Calu3 (cell line): ENCODE data around the gene ITGB2. TPM values are rescaled to one million over a fixed set of nuclear protein-coding genes. Genes with fewer than 3 reads are reported as not detected.

Source experiments
- BruUV-seq: library from RNA; stranded (reverse); fragments of 400-500 nt; replicated peaks from 2 replicates; lab custom pipeline; 2021; lab: Mats Ljungman, UMichigan
- CTCF ChIA-PET: fragments of 300-600 bp; sonication (Branson Sonifier 250); formaldehyde crosslinking; loops from one replicate; lab custom pipeline; 2022; ENCODE audit warnings: antibody characterized with exemption; lab: Charles Lee
- DNase-seq: peaks from one replicate; pipeline ENCODE4 v3.0.0; 2022
- H3K27ac Mint-ChIP-seq: one replicate; pipeline ENCODE4 v1.8.0; 2022; ENCODE audit warnings: mixed read lengths; ENCODE audit not compliant: unreplicated experiment
- H3K27me3 Mint-ChIP-seq: one replicate; pipeline ENCODE4 v1.8.0; 2022; ENCODE audit warnings: mixed read lengths; ENCODE audit not compliant: unreplicated experiment
- H3K36me3 Mint-ChIP-seq: one replicate; pipeline ENCODE4 v1.8.0; 2022; ENCODE audit warnings: mild to moderate bottlenecking, moderate library complexity, mixed read lengths; ENCODE audit not compliant: insufficient read depth, unreplicated experiment
- H3K4me1 Mint-ChIP-seq: one replicate; pipeline ENCODE4 v1.8.0; 2022; ENCODE audit warnings: mild to moderate bottlenecking, low read depth, mixed read lengths; ENCODE audit not compliant: unreplicated experiment
- H3K4me3 Mint-ChIP-seq: one replicate; pipeline ENCODE4 v1.8.0; 2022; ENCODE audit warnings: mild to moderate bottlenecking, low read depth, moderate library complexity, mixed read lengths; ENCODE audit not compliant: unreplicated experiment
- H3K9me3 Mint-ChIP-seq: one replicate; pipeline ENCODE4 v1.8.0; 2022; ENCODE audit warnings: low read depth, mixed read lengths; ENCODE audit not compliant: unreplicated experiment
- CTCF ChIP-seq: fragments of 200-600 bp; IDR thresholded peaks from one replicate; pipeline ENCODE4 v1.8.0; 2022; ENCODE audit warnings: antibody characterized with exemption; ENCODE audit not compliant: unreplicated experiment
- intact Hi-C: fragments of 100-400 bp; cut with micrococcal nuclease; formaldehyde crosslinking; loops from one replicate; pipeline ENCODE4 v1.10.0; 2022; ENCODE audit not compliant: unreplicated experiment
- total RNA-seq: library from RNA; stranded (reverse); gene quantifications from 2 replicates; pipeline ENCODE4 v1.2.3, GENCODE V29; 2022

Gene ITGB2
- total RNA-seq, 1 experiment from 2014 or later: 0.42 TPM

DNA sequence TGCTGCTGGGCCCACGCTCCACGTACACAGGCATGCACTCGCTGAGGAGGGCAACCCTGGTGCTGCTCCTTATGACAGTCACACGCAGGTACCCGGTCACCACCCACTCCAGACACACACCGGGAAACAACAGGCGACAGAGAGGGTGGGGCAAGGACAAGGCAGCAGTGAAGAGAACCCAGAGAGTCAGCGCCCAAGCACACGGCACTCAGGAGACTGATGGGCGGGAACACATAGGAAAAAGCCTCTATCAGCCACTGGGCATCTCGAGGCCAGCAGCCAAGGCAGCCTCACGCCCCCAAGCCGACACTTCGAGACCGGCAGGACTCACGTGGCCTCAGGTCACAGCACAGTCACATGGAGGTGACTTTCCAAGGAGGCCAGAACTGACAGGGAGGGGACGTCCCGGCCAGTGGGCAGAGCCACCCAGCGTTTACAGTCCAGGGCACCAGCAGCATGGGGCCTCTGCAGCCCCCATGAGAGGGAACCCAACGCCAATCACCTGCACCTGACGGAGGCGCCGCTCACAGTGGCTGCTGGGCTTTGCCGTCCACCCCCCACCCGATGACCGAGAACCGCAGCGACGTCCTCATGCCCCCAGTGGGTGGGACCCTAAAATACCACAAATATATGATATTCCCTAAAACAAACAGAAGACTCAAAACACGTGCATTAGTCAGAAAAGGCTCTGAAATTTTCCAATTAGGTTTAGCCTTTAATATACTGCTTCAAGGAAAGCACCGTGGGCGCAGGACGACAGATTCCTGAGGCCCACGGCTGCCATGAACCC, 66.9 kb downstream of the ITGB2 start:
- peaks cover 18% of the 10 kb centered on the region for H3K36me3 Mint-ChIP-seq
- TF ChIP-seq CTCF: no peak
- no peaks in the 10 kb centered on the region for H3K4me1 Mint-ChIP-seq
- CTCF ChIA-PET: interaction anchor here (0.7 kb wide), 1 partner anchor 38 kb away, joined by 8 read pairs; no protein-coding TSS in a partner anchor
- intact Hi-C loops: no loop called here
- no peak overlapping the region for H3K27ac Mint-ChIP-seq
- H3K4me3 Mint-ChIP-seq: no peak overlapping the region
- no peaks in the 10 kb centered on the region for H3K9me3 Mint-ChIP-seq
- no peak for DNase-seq
- no TSS peak for BruUV-seq
- H3K27me3 Mint-ChIP-seq: no peaks in the 10 kb centered on the region

GRCh38 chr21:44850905-44851657, 69.6 kb downstream of the ITGB2 start:
- H3K27ac Mint-ChIP-seq: no peak overlapping the region
- H3K4me1 Mint-ChIP-seq: no peaks in the 10 kb centered on the region
- H3K36me3 Mint-ChIP-seq: peaks cover 21% of the 10 kb centered on the region
- intact Hi-C loops: no loop called here
- no peak for DNase-seq
- no peak for TF ChIP-seq CTCF
- H3K27me3 Mint-ChIP-seq: no peaks in the 10 kb centered on the region
- no TSS peak for BruUV-seq
- CTCF ChIA-PET: no interaction called here
- no peaks in the 10 kb centered on the region for H3K9me3 Mint-ChIP-seq
- no peak overlapping the region for H3K4me3 Mint-ChIP-seq

GRCh38 chr21:44850208-44850800, 70.4 kb downstream of the ITGB2 start:
- BruUV-seq: no TSS peak
- no peaks in the 10 kb centered on the region for H3K27me3 Mint-ChIP-seq
- H3K9me3 Mint-ChIP-seq: no peaks in the 10 kb centered on the region
- no peak overlapping the region for H3K27ac Mint-ChIP-seq
- no peaks in the 10 kb centered on the region for H3K4me1 Mint-ChIP-seq
- DNase-seq: no peak
- intact Hi-C loops: no loop called here
- peaks cover 20% of the 10 kb centered on the region for H3K36me3 Mint-ChIP-seq
- no peak for TF ChIP-seq CTCF
- CTCF ChIA-PET: no interaction called here
- no peak overlapping the region for H3K4me3 Mint-ChIP-seq

DNA sequence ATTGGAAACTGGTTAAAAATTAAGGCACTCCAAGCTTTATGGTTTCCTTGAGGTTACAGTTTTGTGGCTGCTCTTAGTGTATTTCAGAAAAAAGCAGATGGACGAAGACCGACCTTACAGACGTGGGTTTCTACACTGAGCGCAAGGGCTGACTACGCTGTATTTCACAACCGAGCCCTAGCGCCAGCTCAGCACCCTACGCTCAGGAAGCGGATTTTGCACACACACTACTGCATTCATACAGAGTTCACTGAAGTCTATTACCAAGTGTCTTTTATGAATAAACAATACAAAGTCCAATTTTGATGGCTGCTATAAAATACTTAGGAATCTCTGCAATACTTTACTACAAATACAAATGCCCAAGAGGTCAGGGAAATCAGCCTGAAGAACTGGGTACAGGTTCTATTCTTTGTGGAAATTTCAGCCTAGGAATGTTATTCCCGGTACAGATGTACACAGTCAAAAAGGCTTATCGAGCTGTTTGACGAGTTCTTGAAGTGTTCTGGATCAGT, 71.0 kb downstream of the ITGB2 start:
- CTCF ChIA-PET: no interaction called here
- TSS peak; percentile 67 for BruUV-seq
- no peak for TF ChIP-seq CTCF
- intact Hi-C loops: no loop called here
- H3K4me3 Mint-ChIP-seq: no peak overlapping the region
- H3K27me3 Mint-ChIP-seq: no peaks in the 10 kb centered on the region
- peaks cover 21% of the 10 kb centered on the region for H3K36me3 Mint-ChIP-seq
- no peaks in the 10 kb centered on the region for H3K4me1 Mint-ChIP-seq
- no peak for DNase-seq
- no peak overlapping the region for H3K27ac Mint-ChIP-seq
- H3K9me3 Mint-ChIP-seq: no peaks in the 10 kb centered on the region
